ENCODE measurements around the gene SLC22A1.

SLC22A1 gene

DNA sequence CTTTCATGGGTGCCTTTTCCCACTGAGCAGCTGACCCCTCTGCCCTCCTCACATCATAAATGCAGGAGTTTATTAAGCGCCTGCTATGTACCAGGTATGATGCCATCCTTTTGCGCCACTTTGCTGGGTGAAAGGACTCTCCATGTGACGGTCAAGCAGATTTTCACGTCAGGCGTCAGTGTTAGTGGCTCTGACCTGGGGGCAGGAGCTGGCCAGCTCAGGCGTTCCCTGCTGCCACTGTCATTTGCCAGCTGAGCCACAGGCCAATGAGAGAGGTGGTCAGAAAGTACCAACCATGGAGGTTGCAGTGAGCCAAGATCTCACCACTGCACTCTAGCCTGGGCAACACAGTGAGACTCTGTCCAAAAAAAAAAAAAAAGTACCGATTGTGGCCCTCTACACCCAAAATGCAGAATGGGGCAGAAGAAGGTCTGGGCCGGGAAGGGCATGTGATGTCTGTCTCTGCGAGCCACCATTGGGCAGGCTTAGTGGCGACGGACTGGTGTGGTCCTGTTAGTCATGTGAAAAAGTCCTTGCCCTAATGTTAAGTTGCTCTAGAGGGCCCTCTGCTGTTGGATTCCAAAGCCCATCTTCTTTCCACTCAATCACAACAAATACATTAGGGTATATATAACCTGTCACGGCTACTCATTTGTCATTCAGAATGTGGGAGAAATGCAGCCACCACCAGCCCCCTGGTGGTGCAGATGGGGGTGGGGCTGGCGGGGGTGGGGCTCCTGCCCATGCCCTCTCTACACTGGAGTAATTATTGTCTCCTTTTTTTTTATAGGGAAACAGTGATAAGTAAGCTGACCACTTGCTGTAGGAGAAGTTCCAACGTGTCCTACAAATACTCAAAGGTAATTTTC, 18.4 kb upstream of the SLC22A1 start:
- no peak overlapping the region for H3K4me3 ChIP-seq (ENCODE audit: low read depth, low read length)
- DNase-seq (ENCODE audit: low read depth): no peak
- in situ Hi-C loops (cut with HindIII; ENCODE audit: low sequenced_read_pairs): no loop called here
- TF ChIP-seq, protein P1, sequence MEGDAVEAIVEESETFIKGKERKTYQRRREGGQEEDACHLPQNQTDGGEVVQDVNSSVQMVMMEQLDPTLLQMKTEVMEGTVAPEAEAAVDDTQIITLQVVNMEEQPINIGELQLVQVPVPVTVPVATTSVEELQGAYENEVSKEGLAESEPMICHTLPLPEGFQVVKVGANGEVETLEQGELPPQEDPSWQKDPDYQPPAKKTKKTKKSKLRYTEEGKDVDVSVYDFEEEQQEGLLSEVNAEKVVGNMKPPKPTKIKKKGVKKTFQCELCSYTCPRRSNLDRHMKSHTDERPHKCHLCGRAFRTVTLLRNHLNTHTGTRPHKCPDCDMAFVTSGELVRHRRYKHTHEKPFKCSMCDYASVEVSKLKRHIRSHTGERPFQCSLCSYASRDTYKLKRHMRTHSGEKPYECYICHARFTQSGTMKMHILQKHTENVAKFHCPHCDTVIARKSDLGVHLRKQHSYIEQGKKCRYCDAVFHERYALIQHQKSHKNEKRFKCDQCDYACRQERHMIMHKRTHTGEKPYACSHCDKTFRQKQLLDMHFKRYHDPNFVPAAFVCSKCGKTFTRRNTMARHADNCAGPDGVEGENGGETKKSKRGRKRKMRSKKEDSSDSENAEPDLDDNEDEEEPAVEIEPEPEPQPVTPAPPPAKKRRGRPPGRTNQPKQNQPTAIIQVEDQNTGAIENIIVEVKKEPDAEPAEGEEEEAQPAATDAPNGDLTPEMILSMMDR (IDR thresholded peaks at IDR 0.05; ENCODE audit: low read depth, low read length, missing control alignments): peak; percentile 37

DNA sequence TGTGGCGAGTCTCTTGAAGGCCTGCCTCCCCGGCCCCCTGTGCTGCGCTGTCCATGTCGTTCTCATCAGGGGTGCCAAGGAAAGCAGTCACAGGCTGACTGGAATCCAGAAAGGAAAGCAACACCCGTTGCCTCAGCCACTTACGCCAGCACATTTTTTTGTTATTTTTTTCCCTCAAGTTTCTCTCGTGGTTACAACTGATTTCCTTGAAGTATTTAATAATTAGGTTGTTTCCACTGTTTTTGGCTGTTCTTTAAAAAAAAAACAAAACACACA, 17.9 kb upstream of the SLC22A1 start:
- in situ Hi-C loops (cut with HindIII; ENCODE audit: low sequenced_read_pairs): no loop called here
- no peak overlapping the region for H3K4me3 ChIP-seq (ENCODE audit: low read depth, low read length)
- TF ChIP-seq, protein P1 (IDR thresholded peaks at IDR 0.05; ENCODE audit: low read depth, low read length, missing control alignments): no peak
- no peak for DNase-seq (ENCODE audit: low read depth)

DNA sequence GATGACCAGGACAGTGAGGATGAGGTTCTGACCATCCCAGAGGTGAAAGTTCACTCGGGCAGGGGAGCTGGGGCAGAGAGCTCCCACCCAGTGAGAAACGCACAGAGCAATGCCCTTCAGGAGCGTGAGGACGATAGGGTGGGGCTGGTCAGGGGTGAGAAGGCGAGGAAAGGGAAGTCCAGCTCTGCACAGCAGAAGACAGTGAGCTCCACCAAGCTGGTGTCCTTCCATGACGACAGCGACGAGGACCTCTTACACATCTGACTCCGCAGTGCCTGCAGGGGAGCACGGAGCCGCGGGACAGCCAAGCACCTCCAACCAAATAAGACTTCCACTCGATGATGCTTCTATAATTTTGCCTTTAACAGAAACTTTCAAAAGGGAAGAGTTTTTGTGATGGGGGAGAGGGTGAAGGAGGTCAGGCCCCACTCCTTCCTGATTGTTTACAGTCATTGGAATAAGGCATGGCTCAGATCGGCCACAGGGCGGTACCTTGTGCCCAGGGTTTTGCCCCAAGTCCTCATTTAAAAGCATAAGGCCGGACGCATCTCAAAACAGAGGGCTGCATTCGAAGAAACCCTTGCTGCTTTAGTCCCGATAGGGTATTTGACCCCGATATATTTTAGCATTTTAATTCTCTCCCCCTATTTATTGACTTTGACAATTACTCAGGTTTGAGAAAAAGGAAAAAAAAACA, 16.6 kb upstream of the SLC22A1 start:
- DNase-seq (ENCODE audit: low read depth): no peak
- no peak overlapping the region for H3K4me3 ChIP-seq (ENCODE audit: low read depth, low read length)
- in situ Hi-C loops (cut with HindIII; ENCODE audit: low sequenced_read_pairs): no loop called here
- TF ChIP-seq, protein P1 (IDR thresholded peaks at IDR 0.05; ENCODE audit: low read depth, low read length, missing control alignments): no peak

GRCh38 chr6:160106010-160106409, 15.6 kb upstream of the SLC22A1 start:
- no peak overlapping the region for H3K4me3 ChIP-seq (ENCODE audit: low read depth, low read length)
- DNase-seq (ENCODE audit: low read depth): no peak
- in situ Hi-C loops (cut with HindIII; ENCODE audit: low sequenced_read_pairs): no loop called here
- TF ChIP-seq, protein P1 (IDR thresholded peaks at IDR 0.05; ENCODE audit: low read depth, low read length, missing control alignments): no peak

DNA sequence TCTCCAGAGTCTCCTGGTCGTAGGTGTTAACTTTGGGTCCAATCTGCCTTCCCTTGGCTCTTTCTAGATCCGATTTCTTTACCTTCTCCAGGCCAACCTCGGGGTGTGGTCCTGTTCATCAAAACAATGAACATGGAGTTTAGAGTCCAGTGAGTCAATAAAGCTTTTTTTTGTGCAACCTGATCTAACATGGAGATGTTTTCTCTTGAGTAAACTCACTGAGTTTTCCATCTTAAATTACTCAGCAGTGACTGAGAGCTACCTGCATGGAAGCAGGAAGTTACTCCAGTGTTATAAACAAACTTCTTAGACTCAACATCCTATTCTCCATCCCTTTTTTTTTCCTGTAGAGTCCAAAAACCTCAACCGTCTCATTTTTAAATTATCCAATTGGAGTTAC, 14.9 kb upstream of the SLC22A1 start:
- no peak for DNase-seq (ENCODE audit: low read depth)
- no peak overlapping the region for H3K4me3 ChIP-seq (ENCODE audit: low read depth, low read length)

GRCh38 chr6:160108077-160108476, 13.5 kb upstream of the SLC22A1 start:
- in situ Hi-C loops (cut with HindIII; ENCODE audit: low sequenced_read_pairs): no loop called here
- TF ChIP-seq, protein P1 (IDR thresholded peaks at IDR 0.05; ENCODE audit: low read depth, low read length, missing control alignments): no peak
- H3K4me3 ChIP-seq (ENCODE audit: low read depth, low read length): no peak overlapping the region
- no peak for DNase-seq (ENCODE audit: low read depth)

More for the DNA sequence above, 14.9 kb upstream of the SLC22A1 start:
- TF ChIP-seq, protein P1 (IDR thresholded peaks at IDR 0.05; ENCODE audit: low read depth, low read length, missing control alignments): no peak
- in situ Hi-C loops (cut with HindIII; ENCODE audit: low sequenced_read_pairs): no loop called here

All from astrocyte of the cerebellum (primary cell).